Measurements from ENCODE around the gene PTCH2.
A peak's percentile ranks its signal among the peaks of the same experiment; 100 is the strongest.
"Not testable (repeated sequence)": the region's sequence is repeated elsewhere in the genome, so short reads cannot be mapped to it uniquely, and the experiment has no call there.

Gene PTCH2

GRCh38 chr1:44842862-44843655 lies at the start of gene PTCH2:
Gene PTCH2 (minus strand): TSS chr1:44843253. CDS start chr1:44842932, 321 bp downstream.
- peak; percentile 6 for DNase-seq

- DNase-seq, result no peak
Observed at GRCh38 chr1:44890007-44890406, 47.0 kb upstream of the PTCH2 start.

GRCh38 chr1:44885406-44885805 lies 42.4 kb upstream of the PTCH2 start:
- DNase-seq, result no peak

- DNase-seq, result no peak
Observed at GRCh38 chr1:44884746-44885145, 41.7 kb upstream of the PTCH2 start.

GRCh38 chr1:44881011-44881632 lies 38.1 kb upstream of the PTCH2 start:
- no peak for DNase-seq

- DNase-seq, result no peak
Observed at GRCh38 chr1:44874155-44874554, 31.1 kb upstream of the PTCH2 start.

- no peak for DNase-seq
Observed at GRCh38 chr1:44870096-44870495, 27.0 kb upstream of the PTCH2 start.

- DNase-seq, result no peak
Observed at GRCh38 chr1:44867801-44868200, 24.7 kb upstream of the PTCH2 start.

GRCh38 chr1:44862829-44863401 lies 19.9 kb upstream of the PTCH2 start:
- no peak for DNase-seq

- no peak for DNase-seq
Observed at GRCh38 chr1:44860891-44861425, 17.9 kb upstream of the PTCH2 start.

GRCh38 chr1:44860331-44860730 lies 17.3 kb upstream of the PTCH2 start:
- no peak for DNase-seq

GRCh38 chr1:44857446-44857845 lies 14.4 kb upstream of the PTCH2 start:
- no peak for DNase-seq

GRCh38 chr1:44855742-44856141 lies 12.7 kb upstream of the PTCH2 start:
- no peak for DNase-seq

GRCh38 chr1:44854970-44855369 lies 11.9 kb upstream of the PTCH2 start:
- no peak for DNase-seq

GRCh38 chr1:44853201-44853600 lies 10.1 kb upstream of the PTCH2 start:
- DNase-seq, result no peak

- DNase-seq, result no peak
Observed at GRCh38 chr1:44851308-44851707, 8.3 kb upstream of the PTCH2 start.

- DNase-seq, result no peak
Observed at GRCh38 chr1:44849575-44850132, 6.6 kb upstream of the PTCH2 start.

- DNase-seq, result no peak
Observed at GRCh38 chr1:44848456-44849181, 5.6 kb upstream of the PTCH2 start.

- DNase-seq, result no peak
Observed at GRCh38 chr1:44847845-44848244, 4.8 kb upstream of the PTCH2 start.

GRCh38 chr1:44846985-44847384 lies 3.9 kb upstream of the PTCH2 start:
- DNase-seq, result no peak

- no peak for DNase-seq
Observed at GRCh38 chr1:44842486-44842861, 579 bp downstream of the PTCH2 start.

GRCh38 chr1:44839576-44839975 lies 3.5 kb downstream of the PTCH2 start:
- DNase-seq, result no peak

- DNase-seq, result not testable (repeated sequence)
Observed at GRCh38 chr1:44838294-44838693, 4.8 kb downstream of the PTCH2 start.

Measured in CD4-positive, alpha-beta T cell treated with Interleukin-4 for 4 hours (primary cell).